Body of pancreas (tissue), 4 donors: ENCODE data around the gene FGD5. TPM values are rescaled to one million over a fixed set of nuclear protein-coding genes. Genes with fewer than 3 reads are reported as not detected.

Experiments
- ATAC-seq: fragments of 150-250 bp; one replicate; pipeline ENCODE4 v1.9.1; 2016
- DNase-seq, 4 donors: peaks; one replicate each; pipeline ENCODE4 v3.0.0-alpha.2; 2019
- H3K27ac ChIP-seq, 4 donors: fragments of 200-600 bp; sonication (generic); 1 replicate in 3 of 4; 2 replicates in 1 of 4; pipeline versions ENCODE4 v1.5.1 to v1.6.1; 2016 to 2019; ENCODE audit warnings: mild to moderate bottlenecking in 1 of 4, mixed read lengths in 1 of 4, moderate library complexity in 1 of 4
- H3K27me3 ChIP-seq, 2 donors: fragments of 200-600 bp; sonication (generic); one replicate each; pipeline ENCODE4 v1.6.0; 2016; ENCODE audit warnings: mild to moderate bottlenecking in 1 of 2
- H3K36me3 ChIP-seq, 2 donors: fragments of 200-600 bp; sonication (generic); replicated peaks in 1 of 2; 2 replicates each; pipeline ENCODE4 v1.5.1; 2016; ENCODE audit warnings: low read depth in 2 of 2; ENCODE audit not compliant: insufficient read depth in 1 of 2
- H3K4me1 ChIP-seq: fragments of 200-600 bp; sonication (generic); one replicate; pipeline ENCODE4 v1.6.0; 2016
- H3K4me3 ChIP-seq, 2 donors: fragments of 200-600 bp; sonication (generic); 1 replicate in 1 of 2; 2 replicates in 1 of 2; pipeline ENCODE4 v1.5.1; 2016 to 2019
- H3K9me3 ChIP-seq, 3 donors: fragments of 200-600 bp; sonication (generic); 1 replicate in 2 of 3; 2 replicates in 1 of 3; pipeline ENCODE4 v1.5.1; 2016
- CTCF ChIP-seq, 7 experiments: fragments of 450-650 bp in 4 of 7; fragments of 200-600 bp in 3 of 7; sonication (generic) in 3 of 7; IDR thresholded peaks; one replicate each; pipeline ENCODE4 v1.5.1; 2016 to 2019; ENCODE audit warnings: antibody characterized with exemption in 7 of 7
- POLR2A ChIP-seq, 3 donors: fragments of 450-650 bp; IDR thresholded peaks; one replicate each; pipeline ENCODE4 v1.6.1; 2016; ENCODE audit warnings: antibody characterized with exemption in 3 of 3, mild to moderate bottlenecking in 2 of 3
- WGBS, 2 donors: methylation state at CpG; one replicate each; pipeline ENCODE4 v1.1.5; 2017; 5-methylcytosine and 5-hydroxymethylcytosine counted together
- intact Hi-C: fragments of 100-400 bp; cut with DNase I; formaldehyde crosslinking; loops from one replicate; pipeline ENCODE4 v1.15.1; 2023
- total RNA-seq, 2 donors: library from RNA; depleted of rRNA; stranded (reverse); fragments of >200 nt; gene quantifications; one replicate each; pipeline ENCODE4 v1.1.0, GENCODE V29; 2016

The FGD5 gene
- total RNA-seq, 2 donors from 2014 or later, result 4.9 to 7.8 TPM

DNA sequence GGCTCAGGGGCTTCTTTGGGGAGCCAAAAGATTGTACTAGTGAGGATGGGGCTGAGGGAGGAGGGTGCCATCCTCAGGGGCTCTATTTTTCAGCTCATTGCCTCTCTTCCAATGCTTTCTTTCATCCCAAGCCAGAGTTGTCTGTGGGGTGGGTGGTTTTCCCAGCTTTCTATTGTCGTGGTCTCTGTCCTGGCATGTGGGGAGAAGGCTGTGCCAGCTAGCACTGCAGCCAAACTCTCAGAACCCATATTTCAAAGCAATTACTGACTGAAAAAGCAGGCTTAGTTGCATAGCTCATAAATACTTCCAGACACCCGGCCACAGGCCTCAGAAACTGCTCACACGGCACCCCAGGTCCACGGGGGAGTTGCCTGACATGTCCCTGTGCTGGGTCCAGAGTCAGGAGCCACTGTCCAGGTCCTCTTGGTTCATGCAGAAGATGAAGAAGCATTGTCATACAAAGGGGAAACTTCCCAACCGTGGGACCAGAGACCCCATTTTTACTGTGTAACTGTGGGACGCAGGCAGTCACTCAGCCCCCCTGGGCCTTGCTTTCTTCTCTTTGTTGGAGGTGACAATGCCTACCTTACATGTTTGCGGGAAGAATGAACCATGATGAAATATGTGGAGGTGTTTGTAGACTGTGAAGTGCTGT is 27.6 kb downstream of the FGD5 start:
- WGBS, 2 donors, result 59 to 61% methylated on average over 5 to 7 of the region's 7 CpGs
- no peak overlapping the region for H3K27ac ChIP-seq
- intact Hi-C loops, result no loop called here

DNA sequence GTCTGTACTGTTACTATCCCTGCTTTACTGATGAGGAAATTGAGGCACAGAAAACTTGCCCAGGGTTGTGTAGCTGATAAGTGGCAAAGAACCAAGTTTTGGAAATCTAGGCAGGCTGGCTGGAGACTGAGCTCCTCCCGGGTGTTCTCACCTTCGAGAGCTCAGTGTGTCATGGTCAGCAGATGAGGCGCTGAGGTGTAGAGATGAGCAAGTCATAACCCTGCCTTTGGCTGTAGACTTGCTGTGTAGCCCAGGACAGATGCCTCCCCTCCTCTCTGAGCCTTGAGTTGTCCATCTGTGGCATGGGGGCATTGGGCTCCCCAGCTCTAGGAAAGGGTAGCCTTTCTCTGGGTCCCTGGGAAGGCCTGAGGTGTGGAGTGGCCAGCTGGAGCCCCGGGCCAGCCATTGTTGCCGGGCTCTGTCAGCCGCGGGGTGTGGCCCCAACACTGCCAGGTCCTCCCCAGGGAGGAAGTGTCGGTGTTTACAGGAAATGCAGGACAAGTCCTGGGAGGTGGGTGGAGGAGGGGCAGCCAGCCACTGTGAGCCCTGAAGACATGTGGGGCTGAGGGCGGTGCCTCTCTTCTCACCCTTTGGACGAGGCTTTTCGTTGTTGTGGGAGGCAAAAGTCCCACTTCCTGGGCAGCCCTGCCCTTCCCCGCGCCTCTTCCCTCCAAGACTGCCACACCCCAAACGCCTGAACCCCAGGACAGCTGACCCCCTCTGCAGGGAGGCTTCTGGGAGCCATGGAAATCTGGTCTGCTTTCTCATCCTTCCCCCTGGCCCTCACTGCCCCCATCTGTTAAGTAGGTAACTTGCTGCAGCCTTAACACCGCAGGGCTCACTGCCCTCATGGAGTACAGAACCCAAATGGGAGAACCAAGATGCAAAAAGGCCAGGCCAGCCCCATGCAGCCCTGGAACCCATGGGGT is 29.1 kb downstream of the FGD5 start:
- ATAC-seq (peak; percentile 35), DNase-seq (peak in 3 of 4 donors; percentile 22 to 29 (median 23))
- intact Hi-C loops, result no loop called here
- Histone ChIP-seq H3K27me3 (no peaks in the 10 kb centered on the region), H3K4me1 (no peaks in the 10 kb centered on the region), H3K4me3 (no peak overlapping the region), H3K9me3 (no peaks in the 10 kb centered on the region), H3K36me3 (no peaks in the 10 kb centered on the region), H3K27ac (no peak overlapping the region)
- 23 to 39% methylated on average over 12 to 15 of the region's 15 CpGs for WGBS, 2 donors
- TF ChIP-seq POLR2A (IDR thresholded peaks at IDR 0.05) (no peak), CTCF (IDR thresholded peaks at IDR 0.05) (no peak)

More for the DNA sequence above, 27.6 kb downstream of the FGD5 start:
- DNase-seq (no peak), ATAC-seq (no peak)
- Histone ChIP-seq H3K4me1 (no peaks in the 10 kb centered on the region), H3K36me3 (no peaks in the 10 kb centered on the region), H3K9me3 (no peaks in the 10 kb centered on the region), H3K4me3 (no peak overlapping the region), H3K27me3 (no peaks in the 10 kb centered on the region)
- TF ChIP-seq CTCF (IDR thresholded peaks at IDR 0.05) (no peak), POLR2A (IDR thresholded peaks at IDR 0.05) (no peak)

GRCh38 chr3:14848906-14849305 is 30.1 kb downstream of the FGD5 start:
- no peaks in the 10 kb centered on the region for H3K4me1 ChIP-seq
- DNase-seq (no peak), ATAC-seq (no peak)
- H3K4me3 ChIP-seq, result no peak overlapping the region
- no peak overlapping the region for H3K27ac ChIP-seq
- WGBS, 2 donors, result 79 to 80% methylated on average over 5 to 8 of the region's 8 CpGs
- TF ChIP-seq CTCF (IDR thresholded peaks at IDR 0.05) (no peak), POLR2A (IDR thresholded peaks at IDR 0.05) (no peak)
- H3K27me3 ChIP-seq, result no peaks in the 10 kb centered on the region
- intact Hi-C loops, result no loop called here
- H3K36me3 ChIP-seq, result no peaks in the 10 kb centered on the region
- no peaks in the 10 kb centered on the region for H3K9me3 ChIP-seq

GRCh38 chr3:14849638-14850230 is 31.0 kb downstream of the FGD5 start:
- Histone ChIP-seq H3K4me3 (no peak overlapping the region), H3K4me1 (no peaks in the 10 kb centered on the region), H3K27ac (no peak overlapping the region), H3K36me3 (no peaks in the 10 kb centered on the region), H3K9me3 (no peaks in the 10 kb centered on the region), H3K27me3 (no peaks in the 10 kb centered on the region)
- intact Hi-C loops, result no loop called here
- no peak for TF ChIP-seq CTCF (IDR thresholded peaks at IDR 0.05)
- TF ChIP-seq POLR2A (IDR thresholded peaks at IDR 0.05), result no peak
- ATAC-seq (no peak), DNase-seq (no peak)
- WGBS, 2 donors, result 55 to 59% methylated on average over 5 of the region's 5 CpGs
